TTC549 (cell line): ENCODE results near the gene MARCHF4.

ENCODE experiments used
- FAIRE-seq: peaks from 2 replicates; lab custom pipeline; 2012; peaks lifted over from hg19 to GRCh38; lab: Jason Lieb, UNC

MARCHF4 gene

GRCh38 chr2:216371721-216372702 is at the start of gene MARCHF4:
Gene MARCHF4, minus strand, starts transcription at chr2:216372483. Its CDS starts 2,223 bp downstream, at chr2:216370260.
- FAIRE-seq: no peak

GRCh38 chr2:216420367-216421101 is 48.3 kb upstream of the MARCHF4 start:
- FAIRE-seq: no peak

- no peak for FAIRE-seq
Measured at GRCh38 chr2:216418981-216419380, 46.7 kb upstream of the MARCHF4 start.

GRCh38 chr2:216416571-216417307 is 44.5 kb upstream of the MARCHF4 start:
- no peak for FAIRE-seq

- FAIRE-seq: no peak
Measured at GRCh38 chr2:216415541-216415940, 43.3 kb upstream of the MARCHF4 start.

- FAIRE-seq: no peak
Measured at GRCh38 chr2:216414772-216415319, 42.6 kb upstream of the MARCHF4 start.

GRCh38 chr2:216413882-216414281 is 41.6 kb upstream of the MARCHF4 start:
- FAIRE-seq: no peak

GRCh38 chr2:216412022-216412999 is 40.0 kb upstream of the MARCHF4 start, which contains the start of gene SMARCAL1:
Gene SMARCAL1, plus strand, starts transcription at chr2:216412484. Its CDS starts 2,221 bp downstream, at chr2:216414705.
- peak; percentile 94 for FAIRE-seq

GRCh38 chr2:216410550-216410949 is 38.3 kb upstream of the MARCHF4 start:
- FAIRE-seq: no peak

GRCh38 chr2:216408426-216409290 is 36.4 kb upstream of the MARCHF4 start:
- no peak for FAIRE-seq

- no peak for FAIRE-seq
Measured at GRCh38 chr2:216406826-216407225, 34.5 kb upstream of the MARCHF4 start.

GRCh38 chr2:216405588-216405987 is 33.3 kb upstream of the MARCHF4 start:
- no peak for FAIRE-seq

- FAIRE-seq: no peak
Measured at GRCh38 chr2:216404010-216404618, 31.8 kb upstream of the MARCHF4 start.

GRCh38 chr2:216402751-216403150 is 30.5 kb upstream of the MARCHF4 start:
- FAIRE-seq: no peak

- FAIRE-seq: no peak
Measured at GRCh38 chr2:216399621-216400020, 27.3 kb upstream of the MARCHF4 start.

- no peak for FAIRE-seq
Measured at GRCh38 chr2:216394881-216395280, 22.6 kb upstream of the MARCHF4 start.

GRCh38 chr2:216392945-216393840 is 20.9 kb upstream of the MARCHF4 start:
- FAIRE-seq: no peak

GRCh38 chr2:216392018-216392562 is 19.8 kb upstream of the MARCHF4 start:
- no peak for FAIRE-seq
